GM12878 (cell line): ENCODE data around the gene TTLL12. TPM values are rescaled to one million over a fixed set of nuclear protein-coding genes. Genes with fewer than 3 reads are reported as not detected.

Source experiments
- ATAC-seq: fragments of 200-7000 bp; cut with Tn5 transposase; 3 replicates; pipeline ENCODE4 v1.9.1; 2020; ENCODE audit warnings: mild to moderate bottlenecking, moderate library complexity
- BruUV-seq: library from RNA; stranded (reverse); fragments of 400-500 nt; replicated peaks from 2 replicates; lab custom pipeline; 2021; lab: Mats Ljungman, UMichigan
- CTCF ChIA-PET: fragments of 300-600 bp; sonication (Branson Sonifier 250); formaldehyde crosslinking; extraction: SDS; loops from one replicate; lab custom pipeline; 2021; ENCODE audit warnings: inconsistent platforms; lab: Yijun Ruan, JAX
- POLR2A ChIA-PET: fragments of 350-600 bp; formaldehyde crosslinking; extraction: SDS; loops from one replicate; lab custom pipeline; 2021; ENCODE audit warnings: inconsistent platforms; lab: Charles Lee
- RAD21 ChIA-PET: fragments of 300-600 bp; sonication (Branson Sonifier 250); formaldehyde crosslinking; loops from one replicate; lab custom pipeline; 2023; ENCODE audit warnings: antibody characterized with exemption; ENCODE audit not compliant: unreplicated experiment; lab: Charles Lee
- SMC1A ChIA-PET: fragments of 300-600 bp; sonication (Branson Sonifier 250); formaldehyde crosslinking; loops from one replicate; lab custom pipeline; 2023; ENCODE audit not compliant: unreplicated experiment, uncharacterized antibody; lab: Charles Lee
- DNase-seq: peaks from one replicate; pipeline ENCODE4 v3.0.0-alpha.2; 2011; ENCODE audit warnings: low read depth, low spot score
- FAIRE-seq: peaks from 3 replicates; lab custom pipeline; 2011; peaks lifted over from hg19 to GRCh38; lab: Jason Lieb, UNC
- H2AFZ ChIP-seq: 2 replicates; pipeline ENCODE4 v1.6.0; 2011; ENCODE audit warnings: low read depth, low read length, control low read depth; ENCODE audit not compliant: control insufficient read depth
- H3K27ac ChIP-seq: 2 replicates; pipeline ENCODE4 v1.5.1; 2011; ENCODE audit warnings: control low read depth; ENCODE audit not compliant: control insufficient read depth, insufficient read depth
- H3K27me3 ChIP-seq, 2 experiments: replicated peaks in 1 of 2; 2 replicates each; pipeline versions ENCODE4 v1.6.0 to v1.6.1; 2011; ENCODE audit warnings: low read length in 1 of 2; ENCODE audit not compliant: control insufficient read depth in 2 of 2, insufficient read depth in 2 of 2
- H3K36me3 ChIP-seq, 2 experiments: 2 replicates each; pipeline ENCODE4 v1.5.1; 2011; ENCODE audit warnings: low read length in 1 of 2; ENCODE audit not compliant: control insufficient read depth in 2 of 2, insufficient read depth in 2 of 2
- H3K4me1 ChIP-seq: 2 replicates; pipeline ENCODE4 v1.6.1; 2011; ENCODE audit warnings: mild to moderate bottlenecking, low read length, moderate library complexity, mixed read lengths; ENCODE audit not compliant: control insufficient read depth, insufficient read depth
- H3K4me2 ChIP-seq: 2 replicates; pipeline ENCODE4 v1.6.0; 2011; ENCODE audit warnings: control low read depth; ENCODE audit not compliant: control insufficient read depth, insufficient read depth
- H3K4me3 ChIP-seq: fragments of 200-600 bp; sonication (generic); 2 replicates; pipeline ENCODE4 v1.5.1; 2016
- H3K79me2 ChIP-seq: 2 replicates; pipeline ENCODE4 v1.6.0; 2011; ENCODE audit warnings: low read length; ENCODE audit not compliant: control insufficient read depth, insufficient read depth
- H3K9ac ChIP-seq: 2 replicates; pipeline ENCODE4 v1.8.0; 2011; ENCODE audit warnings: low read length, control low read depth, mixed read lengths; ENCODE audit not compliant: control insufficient read depth, insufficient read depth
- H3K9me3 ChIP-seq: replicated peaks from 3 replicates; pipeline ENCODE4 v1.5.1; 2011; ENCODE audit warnings: mild to moderate bottlenecking, low read length; ENCODE audit not compliant: control insufficient read depth, insufficient read depth
- H4K20me1 ChIP-seq: 2 replicates; pipeline ENCODE4 v1.6.0; 2011; ENCODE audit not compliant: control insufficient read depth, insufficient read depth
- FOS ChIP-seq: IDR thresholded peaks from 3 replicates; pipeline ENCODE4 v1.6.1; 2011; ENCODE audit warnings: borderline replicate concordance; ENCODE audit not compliant: insufficient read length; ENCODE audit errors: extremely low read depth
- NR2C2 ChIP-seq: IDR thresholded peaks from 2 replicates; pipeline ENCODE4 v1.6.1; 2011; ENCODE audit warnings: borderline replicate concordance, low read depth; ENCODE audit not compliant: control insufficient read depth, insufficient read length
- SIX5 ChIP-seq: IDR thresholded peaks from 2 replicates; pipeline ENCODE4 v1.6.1; 2011; ENCODE audit warnings: mild to moderate bottlenecking, low read depth, low read length, moderate library complexity; ENCODE audit not compliant: severe bottlenecking
- YBX1 ChIP-seq: fragments of 450-650 bp; IDR thresholded peaks from 2 replicates; pipeline ENCODE4 v1.6.1; 2016; ENCODE audit warnings: antibody characterized with exemption
- ZNF384 ChIP-seq: IDR thresholded peaks from 2 replicates; pipeline ENCODE4 v1.6.1; 2012; ENCODE audit warnings: low read depth, mild to moderate bottlenecking, low read length, improper control_type of control experiment, borderline replicate concordance
- WGBS: methylation state at CpG from one replicate; pipeline ENCODE4 v1.1.6; 2016; ENCODE audit warnings: low lambda C conversion rate; ENCODE audit not compliant: insufficient replicate concordance, insufficient coverage; ENCODE audit errors: missing lambda C conversion rate; 5-methylcytosine and 5-hydroxymethylcytosine counted together
- in situ Hi-C: fragments of 300-500 bp; cut with MboI; formaldehyde crosslinking; loops from 9 replicates; pipeline ENCODE4 v1.14.3; 2018; ENCODE audit warnings: mixed read lengths
- intact Hi-C: fragments of 100-400 bp; cut with micrococcal nuclease; formaldehyde crosslinking; loops from one replicate; pipeline ENCODE4 v1.14.2; 2022; ENCODE audit not compliant: unreplicated experiment
- polyA plus RNA-seq, 11 experiments: library from polyadenylated mRNA; depleted of rRNA in 4 of 11; unstranded in 6 of 11; stranded (reverse) in 5 of 11; fragments of >200 nt; fragmentation: Nextera tagmentation in 4 of 11; fragmentation: Illumina TruSeq in 1 of 11; extraction: Ambion mirVana in 4 of 11; extraction: Trizol in 1 of 11; gene quantifications; 1 replicate in 1 of 11; 2 replicates in 10 of 11; pipeline versions ENCODE4 v1.2.1 to v1.2.3, GENCODE V29; 2011 to 2016; ENCODE audit warnings: inconsistent platforms in 2 of 11, missing spikeins in 2 of 11, low read depth in 1 of 11
- total RNA-seq, 4 experiments: library from RNA; depleted of rRNA in 3 of 4; stranded (reverse); fragments of >200 nt in 3 of 4; fragmentation: Illumina TruSeq in 1 of 4; extraction: Trizol in 1 of 4; gene quantifications; 2 replicates each; pipeline versions ENCODE4 v1.2.1 to v1.2.3, GENCODE V29; 2013 to 2021
- TF ChIP-seq, protein P1 (sequence below): fragments of 450-650 bp; IDR thresholded peaks from 2 replicates; pipeline ENCODE4 v1.6.1; 2016; ENCODE audit warnings: mild to moderate bottlenecking
- TF ChIP-seq, protein P2 (sequence below): IDR thresholded peaks from 2 replicates; pipeline ENCODE4 v1.6.1; 2012; ENCODE audit warnings: low read length, inconsistent platforms
- TF ChIP-seq, protein P3 (sequence below): fragments of 450-650 bp; IDR thresholded peaks from 2 replicates; pipeline ENCODE4 v1.6.1; 2016; ENCODE audit warnings: mild to moderate bottlenecking

TTLL12 gene
- total and polyA plus RNA-seq, 10 of the 15 experiments (the other 5 are each of a cell fraction or from before 2014, with no cell fraction given): 1.00 to 89.8 (median 38.5) TPM

DNA sequence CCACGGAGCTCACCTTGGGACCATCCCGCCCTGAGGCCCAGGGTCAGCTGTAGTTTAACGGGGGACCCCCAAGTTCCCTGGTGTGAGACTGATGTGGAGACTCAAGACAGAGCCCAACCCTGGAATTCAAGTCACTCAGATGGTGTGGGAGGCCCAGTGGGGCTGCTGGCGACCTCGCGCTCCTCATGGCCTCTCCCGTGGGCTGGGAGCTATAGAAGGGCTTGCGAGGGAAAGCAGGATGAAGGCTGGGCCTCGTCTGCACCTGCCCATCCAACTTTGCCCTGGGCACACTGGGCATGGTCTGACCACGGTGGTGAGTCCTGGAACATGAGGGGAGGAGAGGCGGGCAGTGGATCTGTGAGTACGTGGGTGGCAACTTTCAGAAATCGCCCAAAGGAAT lies 13.6 kb upstream of the TTLL12 start:
- TF ChIP-seq YBX1: no peak
- TF ChIP-seq, protein P1, sequence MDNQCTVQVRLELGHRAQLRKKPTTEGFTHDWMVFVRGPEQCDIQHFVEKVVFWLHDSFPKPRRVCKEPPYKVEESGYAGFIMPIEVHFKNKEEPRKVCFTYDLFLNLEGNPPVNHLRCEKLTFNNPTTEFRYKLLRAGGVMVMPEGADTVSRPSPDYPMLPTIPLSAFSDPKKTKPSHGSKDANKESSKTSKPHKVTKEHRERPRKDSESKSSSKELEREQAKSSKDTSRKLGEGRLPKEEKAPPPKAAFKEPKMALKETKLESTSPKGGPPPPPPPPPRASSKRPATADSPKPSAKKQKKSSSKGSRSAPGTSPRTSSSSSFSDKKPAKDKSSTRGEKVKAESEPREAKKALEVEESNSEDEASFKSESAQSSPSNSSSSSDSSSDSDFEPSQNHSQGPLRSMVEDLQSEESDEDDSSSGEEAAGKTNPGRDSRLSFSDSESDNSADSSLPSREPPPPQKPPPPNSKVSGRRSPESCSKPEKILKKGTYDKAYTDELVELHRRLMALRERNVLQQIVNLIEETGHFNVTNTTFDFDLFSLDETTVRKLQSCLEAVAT: no peak
- TF ChIP-seq, protein P2, sequence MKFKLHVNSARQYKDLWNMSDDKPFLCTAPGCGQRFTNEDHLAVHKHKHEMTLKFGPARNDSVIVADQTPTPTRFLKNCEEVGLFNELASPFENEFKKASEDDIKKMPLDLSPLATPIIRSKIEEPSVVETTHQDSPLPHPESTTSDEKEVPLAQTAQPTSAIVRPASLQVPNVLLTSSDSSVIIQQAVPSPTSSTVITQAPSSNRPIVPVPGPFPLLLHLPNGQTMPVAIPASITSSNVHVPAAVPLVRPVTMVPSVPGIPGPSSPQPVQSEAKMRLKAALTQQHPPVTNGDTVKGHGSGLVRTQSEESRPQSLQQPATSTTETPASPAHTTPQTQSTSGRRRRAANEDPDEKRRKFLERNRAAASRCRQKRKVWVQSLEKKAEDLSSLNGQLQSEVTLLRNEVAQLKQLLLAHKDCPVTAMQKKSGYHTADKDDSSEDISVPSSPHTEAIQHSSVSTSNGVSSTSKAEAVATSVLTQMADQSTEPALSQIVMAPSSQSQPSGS: no peak
- TF ChIP-seq SIX5: no peak
- DNase-seq (no peak), FAIRE-seq (no peak), ATAC-seq (no peak)
- in situ Hi-C loops (no loop called here), intact Hi-C loops (no loop called here)
- Histone ChIP-seq H3K27ac (no peak overlapping the region), H3K9ac (no peak overlapping the region), H3K79me2 (no peaks in the 10 kb centered on the region), H3K27me3 (peaks cover 0 to 2% of the 10 kb centered on the region in 2 experiments; a peak in 2 of 4 replicates), H4K20me1 (no peaks in the 10 kb centered on the region), H3K4me3 (no peak overlapping the region), H3K4me2 (no peak overlapping the region), H3K4me1 (no peaks in the 10 kb centered on the region), H3K9me3 (no peaks in the 10 kb centered on the region), H3K36me3 (no peaks in the 10 kb centered on the region), H2AFZ (no peak overlapping the region)
- ChIA-PET POLR2A (no interaction called here), RAD21 (no interaction called here), SMC1A (no interaction called here), CTCF (no interaction called here)
- BruUV-seq: no TSS peak
- WGBS: 37% methylated on average over 13 of the region's 13 CpGs

DNA sequence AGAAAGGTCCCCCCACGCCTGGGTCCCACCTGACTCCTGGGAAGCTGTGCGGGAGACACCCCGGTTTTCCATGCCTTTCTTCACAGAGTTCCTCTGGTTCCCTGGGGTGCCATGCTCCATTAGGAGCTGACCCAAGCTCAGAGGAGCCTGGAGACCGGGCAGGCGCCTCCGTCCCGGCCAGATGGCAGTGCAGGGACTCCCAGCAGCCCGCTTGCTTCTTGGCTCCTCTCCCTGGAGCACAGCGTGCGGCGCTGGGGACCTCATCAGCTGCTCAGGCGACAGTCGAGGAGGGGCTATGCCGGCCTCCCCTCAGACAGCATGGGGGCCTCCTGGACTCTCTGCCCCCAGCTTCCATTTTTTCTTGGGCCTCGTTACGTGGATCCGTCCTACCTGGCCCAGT lies 13.1 kb upstream of the TTLL12 start:
- no peaks in the 10 kb centered on the region for H3K9me3 ChIP-seq
- RAD21 ChIA-PET: no interaction called here
- CTCF ChIA-PET: no interaction called here
- intact Hi-C loops: no loop called here
- no peak overlapping the region for H3K4me2 ChIP-seq
- in situ Hi-C loops: no loop called here
- FAIRE-seq (no peak), DNase-seq (no peak), ATAC-seq (no peak)
- H3K79me2 ChIP-seq: no peaks in the 10 kb centered on the region
- BruUV-seq: no TSS peak
- WGBS: 37% methylated on average over 17 of the region's 17 CpGs
- no peaks in the 10 kb centered on the region for H4K20me1 ChIP-seq
- no peak overlapping the region for H3K4me3 ChIP-seq
- H3K27ac ChIP-seq: no peak overlapping the region
- H3K9ac ChIP-seq: no peak overlapping the region
- H3K4me1 ChIP-seq: no peaks in the 10 kb centered on the region
- no peak overlapping the region for H2AFZ ChIP-seq
- H3K36me3 ChIP-seq: no peaks in the 10 kb centered on the region
- H3K27me3 ChIP-seq: peaks cover 0 to 2% of the 10 kb centered on the region in 2 experiments; a peak in 2 of 4 replicates
- POLR2A ChIA-PET: no interaction called here
- SMC1A ChIA-PET: no interaction called here
- TF ChIP-seq, protein P1: no peak
- TF ChIP-seq ZNF384: no peak
- TF ChIP-seq, protein P2: no peak
- TF ChIP-seq, protein P3, sequence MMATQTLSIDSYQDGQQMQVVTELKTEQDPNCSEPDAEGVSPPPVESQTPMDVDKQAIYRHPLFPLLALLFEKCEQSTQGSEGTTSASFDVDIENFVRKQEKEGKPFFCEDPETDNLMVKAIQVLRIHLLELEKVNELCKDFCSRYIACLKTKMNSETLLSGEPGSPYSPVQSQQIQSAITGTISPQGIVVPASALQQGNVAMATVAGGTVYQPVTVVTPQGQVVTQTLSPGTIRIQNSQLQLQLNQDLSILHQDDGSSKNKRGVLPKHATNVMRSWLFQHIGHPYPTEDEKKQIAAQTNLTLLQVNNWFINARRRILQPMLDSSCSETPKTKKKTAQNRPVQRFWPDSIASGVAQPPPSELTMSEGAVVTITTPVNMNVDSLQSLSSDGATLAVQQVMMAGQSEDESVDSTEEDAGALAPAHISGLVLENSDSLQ: no peak
- TF ChIP-seq NR2C2: no peak
- TF ChIP-seq FOS: no peak
